GM23338 (cell line): ENCODE data around the gene NPAS3. TPM values are rescaled to one million over a fixed set of nuclear protein-coding genes. Genes with fewer than 3 reads are reported as not detected.

Experiments
- ATAC-seq: fragments of 200-7000 bp; cut with Tn5 transposase; 3 replicates; pipeline ENCODE4 v1.9.1; 2020
- DNase-seq: peaks from one replicate; pipeline ENCODE4 v3.0.0-alpha.2; 2015; ENCODE audit warnings: low spot score
- H2AFZ ChIP-seq: fragments of 200-600 bp; sonication (generic); 2 replicates; pipeline ENCODE4 v1.8.0; 2016; ENCODE audit warnings: antibody characterized with exemption, mild to moderate bottlenecking, moderate library complexity
- H3F3A ChIP-seq: fragments of 200-600 bp; sonication (generic); replicated peaks from 2 replicates; pipeline ENCODE4 v1.8.0; 2017; ENCODE audit warnings: antibody characterized with exemption, mixed run types, low read depth
- H3K27ac ChIP-seq: fragments of 200-600 bp; sonication (generic); 2 replicates; pipeline ENCODE4 v1.6.1; 2016; ENCODE audit warnings: low read depth
- H3K27me3 ChIP-seq: fragments of 200-600 bp; sonication (generic); 2 replicates; pipeline ENCODE4 v1.8.0; 2016; ENCODE audit warnings: mild to moderate bottlenecking, mixed run types, moderate library complexity; ENCODE audit not compliant: insufficient read depth
- H3K36me3 ChIP-seq: fragments of 200-600 bp; sonication (generic); 2 replicates; pipeline ENCODE4 v1.8.0; 2016; ENCODE audit warnings: mild to moderate bottlenecking; ENCODE audit not compliant: insufficient read depth
- H3K4me1 ChIP-seq: fragments of 200-600 bp; sonication (generic); 2 replicates; pipeline ENCODE4 v1.8.0; 2016; ENCODE audit warnings: mild to moderate bottlenecking, moderate library complexity; ENCODE audit not compliant: insufficient read depth
- H3K4me2 ChIP-seq: fragments of 200-600 bp; sonication (generic); 2 replicates; pipeline ENCODE4 v1.7.1; 2017; ENCODE audit warnings: mixed run types
- H3K4me3 ChIP-seq: fragments of 200-600 bp; sonication (generic); 2 replicates; pipeline ENCODE4 v1.6.1; 2016; ENCODE audit warnings: mixed run types
- H3K79me2 ChIP-seq: fragments of 200-600 bp; sonication (generic); replicated peaks from 2 replicates; pipeline ENCODE4 v1.8.0; 2017; ENCODE audit warnings: mild to moderate bottlenecking; ENCODE audit not compliant: insufficient read depth
- H3K9me2 ChIP-seq: fragments of 200-600 bp; sonication (generic); 2 replicates; pipeline ENCODE4 v1.8.0; 2017; ENCODE audit not compliant: insufficient read depth
- H4K20me1 ChIP-seq: fragments of 200-600 bp; sonication (generic); replicated peaks from 2 replicates; pipeline ENCODE4 v1.8.0; 2017; ENCODE audit warnings: mild to moderate bottlenecking; ENCODE audit not compliant: insufficient read depth
- H3K27ac Mint-ChIP-seq: 2 replicates; pipeline ENCODE4 v1.8.0; 2020; ENCODE audit warnings: inconsistent platforms, mild to moderate bottlenecking, moderate library complexity, mixed read lengths
- H3K27me3 Mint-ChIP-seq: 3 replicates; pipeline ENCODE4 v1.8.0; 2022; ENCODE audit warnings: low read depth, mild to moderate bottlenecking, moderate library complexity, mixed read lengths, inconsistent platforms; ENCODE audit not compliant: insufficient read depth, poor library complexity
- H3K36me3 Mint-ChIP-seq: 3 replicates; pipeline ENCODE4 v1.8.0; 2021; ENCODE audit warnings: low read depth, mild to moderate bottlenecking, inconsistent platforms, moderate library complexity, mixed read lengths
- H3K4me1 Mint-ChIP-seq: 3 replicates; pipeline ENCODE4 v1.8.0; 2020; ENCODE audit warnings: mild to moderate bottlenecking, inconsistent platforms, mixed read lengths
- H3K4me3 Mint-ChIP-seq: 3 replicates; pipeline ENCODE4 v1.8.0; 2021; ENCODE audit warnings: moderate library complexity, mild to moderate bottlenecking, inconsistent platforms, mixed read lengths
- H3K9me3 Mint-ChIP-seq: 3 replicates; pipeline ENCODE4 v1.8.0; 2020; ENCODE audit warnings: moderate library complexity, mild to moderate bottlenecking, inconsistent platforms, mixed read lengths
- CREB1 ChIP-seq: fragments of 250-450 bp; sonication (Bioruptor Pico); IDR thresholded peaks from 2 replicates; pipeline ENCODE4 v1.5.0; 2020; ENCODE audit warnings: low read depth, mild to moderate bottlenecking, moderate library complexity
- CTCF ChIP-seq, 2 experiments: fragments of 200-600 bp in 1 of 2; sonication (generic) in 1 of 2; conservative IDR thresholded peaks; 2 replicates each; pipeline versions ENCODE4 v1.5.1 to v1.6.1; 2016 to 2017; ENCODE audit warnings: antibody characterized with exemption in 2 of 2, low read depth in 2 of 2, mild to moderate bottlenecking in 2 of 2, moderate library complexity in 1 of 2
- ETS1 ChIP-seq: IDR thresholded peaks from 2 replicates; pipeline ENCODE4 v1.6.1; 2016; ENCODE audit warnings: antibody characterized with exemption
- EZH2 ChIP-seq: fragments of 200-600 bp; sonication (generic); IDR thresholded peaks from one replicate; pipeline ENCODE4 v1.8.0; 2017; ENCODE audit warnings: antibody characterized with exemption, mild to moderate bottlenecking, low read depth; ENCODE audit not compliant: unreplicated experiment
- EZH2phosphoT487 ChIP-seq: fragments of 200-600 bp; sonication (generic); IDR thresholded peaks from one replicate; pipeline ENCODE4 v1.8.1; 2018; ENCODE audit warnings: antibody characterized with exemption; ENCODE audit not compliant: unreplicated experiment
- JUNB ChIP-seq: IDR thresholded peaks from one replicate; pipeline ENCODE4 v1.6.1; 2016; ENCODE audit warnings: antibody characterized with exemption; ENCODE audit not compliant: unreplicated experiment
- NANOG ChIP-seq: IDR thresholded peaks from 2 replicates; pipeline ENCODE4 v1.6.1; 2016; ENCODE audit warnings: antibody characterized with exemption, borderline replicate concordance
- POLR2AphosphoS5 ChIP-seq: IDR thresholded peaks from 2 replicates; pipeline ENCODE4 v1.6.1; 2016; ENCODE audit warnings: antibody characterized with exemption, low read depth
- REST ChIP-seq: IDR thresholded peaks from one replicate; pipeline ENCODE4 v1.6.1; 2018; ENCODE audit warnings: antibody characterized with exemption; ENCODE audit not compliant: unreplicated experiment
- STAT1 ChIP-seq: IDR thresholded peaks from one replicate; pipeline ENCODE4 v1.6.1; 2016; ENCODE audit warnings: antibody characterized with exemption; ENCODE audit not compliant: unreplicated experiment
- ZNF114 ChIP-seq: fragments of 250-450 bp; sonication (Bioruptor Pico); IDR thresholded peaks from 2 replicates; pipeline ENCODE4 v1.5.0; 2020; ENCODE audit warnings: mild to moderate bottlenecking, moderate library complexity
- ZNF331 ChIP-seq: fragments of 250-450 bp; sonication (Bioruptor Pico); IDR thresholded peaks from 2 replicates; pipeline ENCODE4 v1.5.0; 2020; ENCODE audit warnings: low read depth, mild to moderate bottlenecking, moderate library complexity
- ZNF462 ChIP-seq: fragments of 250-450 bp; sonication (Bioruptor Pico); IDR thresholded peaks from 2 replicates; pipeline ENCODE4 v1.5.0; 2020; ENCODE audit warnings: mild to moderate bottlenecking, moderate library complexity
- polyA plus RNA-seq: library from polyadenylated mRNA; unstranded; fragments of >200 nt; fragmentation: Nextera tagmentation; extraction: Ambion mirVana; gene quantifications from 2 replicates; pipeline ENCODE4 v1.2.1, GENCODE V29; 2016
- total RNA-seq: library from RNA; depleted of rRNA; stranded (reverse); fragments of >200 nt; shearing (Covaris generic); gene quantifications from 2 replicates; pipeline ENCODE4 v1.2.3, GENCODE V29; 2014

NPAS3 gene
- total and polyA plus RNA-seq, 2 experiments from 2014 or later: 0.17 to 0.19 TPM

- H3K27ac Mint-ChIP-seq: no peak overlapping the region
- H2AFZ ChIP-seq: no peak overlapping the region
- H3K9me2 ChIP-seq: peaks cover 7% of the 10 kb centered on the region; the same call in 1 of the 2 replicates
- no peaks in the 10 kb centered on the region for H3K36me3 ChIP-seq
- no peaks in the 10 kb centered on the region for H3K27me3 Mint-ChIP-seq
- ATAC-seq (no peak), DNase-seq (no peak)
- peaks cover 14% of the 10 kb centered on the region for H3K4me1 ChIP-seq
- H3K27me3 ChIP-seq: no peaks in the 10 kb centered on the region
- no peak overlapping the region for H3K4me3 Mint-ChIP-seq
- H3K4me1 Mint-ChIP-seq: peaks cover 6% of the 10 kb centered on the region
- H3K36me3 Mint-ChIP-seq: no peaks in the 10 kb centered on the region
- no peak overlapping the region for H3K27ac ChIP-seq
- no peak overlapping the region for H3K4me2 ChIP-seq
- no peaks in the 10 kb centered on the region for H3K79me2 ChIP-seq
- no peaks in the 10 kb centered on the region for H3K9me3 Mint-ChIP-seq
- H4K20me1 ChIP-seq: no peaks in the 10 kb centered on the region
- no peak for TF ChIP-seq POLR2AphosphoS5
- no peak for TF ChIP-seq ZNF462 (CRISPR knock-in tag)
- no peak for TF ChIP-seq ZNF114 (CRISPR knock-in tag)
- TF ChIP-seq NANOG: no peak
- no peak for TF ChIP-seq CTCF (conservative IDR thresholded peaks at IDR 0.05; ENCODE audit: low read depth in 2 of 2)
- TF ChIP-seq CREB1 (CRISPR knock-in tag): no peak
- TF ChIP-seq ETS1: no peak
- no peak for TF ChIP-seq JUNB
- TF ChIP-seq EZH2: no peak
- TF ChIP-seq ZNF331 (CRISPR knock-in tag): no peak
- TF ChIP-seq EZH2phosphoT487: no peak
- no peak for TF ChIP-seq REST
- TF ChIP-seq STAT1: no peak
- no peaks in the 10 kb centered on the region for H3F3A ChIP-seq
- no peak overlapping the region for H3K4me3 ChIP-seq
These were observed 902.1 kb downstream of the NPAS3 start for GRCh38 chr14:33840797-33841196.
